AG09319 (cell line): ENCODE results near the gene PDGFA.

ENCODE experiments used
- DNase-seq: peaks from one replicate; pipeline ENCODE4 v3.0.0-alpha.2; 2010; ENCODE audit warnings: low read depth; ENCODE audit errors: extremely low read depth
- CTCF ChIP-seq: IDR thresholded peaks from 2 replicates; pipeline ENCODE4 v1.5.1; 2011; ENCODE audit warnings: low read depth, mild to moderate bottlenecking, inconsistent platforms, low read length, moderate library complexity

PDGFA gene

GRCh38 chr7:450741-451140 is 68.9 kb downstream of the PDGFA start:
- DNase-seq, result no peak
- TF ChIP-seq CTCF, result no peak

DNA sequence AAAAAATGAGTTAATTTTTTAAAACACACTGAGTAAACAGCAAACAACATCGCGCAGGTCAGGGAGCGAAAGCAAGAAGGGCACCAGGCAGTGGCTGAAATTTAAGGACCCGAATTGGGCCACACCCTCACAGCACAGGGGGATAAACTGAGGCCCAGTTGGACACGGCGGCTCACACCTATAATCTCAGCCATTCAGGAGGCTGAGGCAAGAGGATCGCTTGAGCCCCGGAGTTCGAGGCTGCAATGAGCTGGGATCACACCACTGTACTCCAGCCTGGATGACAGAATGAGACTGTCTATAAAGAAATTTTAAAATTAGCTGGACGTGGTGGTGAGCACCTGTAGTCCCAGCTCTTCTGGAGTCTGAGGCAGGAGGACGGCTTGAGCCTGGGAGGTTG is 69.6 kb downstream of the PDGFA start:
- no peak for TF ChIP-seq CTCF
- no peak for DNase-seq

GRCh38 chr7:449324-450019 is 70.2 kb downstream of the PDGFA start:
- no peak for TF ChIP-seq CTCF
- DNase-seq, result no peak

GRCh38 chr7:447523-447922 is 72.1 kb downstream of the PDGFA start:
- TF ChIP-seq CTCF, result no peak

More at GRCh38 chr7:447523-447922, 72.1 kb downstream of the PDGFA start:
- DNase-seq, result no peak
